PC-3 (cell line): Measurements from ENCODE around the gene GMDS. TPM values are rescaled to one million over a fixed set of nuclear protein-coding genes. Genes with fewer than 3 reads are reported as not detected.

Source experiments
- ATAC-seq: fragments of 200-7000 bp; cut with Tn5 transposase; 2 replicates; pipeline ENCODE4 v1.9.1; 2020; ENCODE audit warnings: mild to moderate bottlenecking, moderate library complexity
- BruUV-seq: library from RNA; stranded (reverse); fragments of 400-500 nt; replicated peaks from 2 replicates; lab custom pipeline; 2021; lab: Mats Ljungman, UMichigan
- CTCF ChIA-PET: fragments of 300-600 bp; sonication (Branson Sonifier 250); formaldehyde crosslinking; loops from one replicate; lab custom pipeline; 2022; ENCODE audit warnings: antibody characterized with exemption; lab: Charles Lee
- POLR2A ChIA-PET: fragments of 300-600 bp; sonication (Branson Sonifier 250); formaldehyde crosslinking; loops from one replicate; lab custom pipeline; 2022; ENCODE audit warnings: antibody characterized with exemption; ENCODE audit not compliant: unreplicated experiment; lab: Charles Lee
- DNase-seq: peaks from one replicate; pipeline ENCODE4 v3.0.0-alpha.2; 2015
- H2AFZ ChIP-seq: fragments of 300-600 bp; sonication (generic); 2 replicates; pipeline ENCODE4 v1.6.0; 2016; ENCODE audit warnings: antibody characterized with exemption, low read length
- H3F3A ChIP-seq: fragments of 300-600 bp; sonication (generic); one replicate; pipeline ENCODE4 v1.6.0; 2017; ENCODE audit warnings: antibody characterized with exemption, low read length, control low read depth, mild to moderate bottlenecking; ENCODE audit not compliant: unreplicated experiment
- H3K27ac ChIP-seq: fragments of 300-600 bp; sonication (generic); 2 replicates; pipeline ENCODE4 v1.5.1; 2016; ENCODE audit warnings: mild to moderate bottlenecking, low read length
- H3K27me3 ChIP-seq: fragments of 300-600 bp; sonication (generic); 2 replicates; pipeline ENCODE4 v1.6.1; 2016; ENCODE audit warnings: low read length, mixed read lengths
- H3K36me3 ChIP-seq: fragments of 300-600 bp; sonication (generic); 2 replicates; pipeline ENCODE4 v1.6.1; 2016; ENCODE audit warnings: low read depth, mixed run types, low read length, mixed read lengths
- H3K4me1 ChIP-seq: fragments of 300-600 bp; sonication (generic); 2 replicates; pipeline ENCODE4 v1.5.1; 2016; ENCODE audit warnings: low read length; ENCODE audit not compliant: insufficient read depth
- H3K4me2 ChIP-seq: fragments of 300-600 bp; sonication (generic); 2 replicates; pipeline ENCODE4 v1.6.0; 2016; ENCODE audit warnings: low read length
- H3K4me3 ChIP-seq: fragments of 300-600 bp; sonication (generic); 2 replicates; pipeline ENCODE4 v1.5.1; 2016; ENCODE audit warnings: mild to moderate bottlenecking, low read length, mixed read lengths
- H3K79me2 ChIP-seq: fragments of 300-600 bp; sonication (generic); 2 replicates; pipeline ENCODE4 v1.6.1; 2017; ENCODE audit warnings: low read length, mixed read lengths
- H3K9ac ChIP-seq: fragments of 300-600 bp; sonication (generic); 2 replicates; pipeline ENCODE4 v1.6.0; 2016; ENCODE audit warnings: mild to moderate bottlenecking, low read length
- H3K9me2 ChIP-seq: fragments of 300-600 bp; sonication (generic); replicated peaks from 2 replicates; pipeline ENCODE4 v1.6.1; 2016; ENCODE audit warnings: mixed run types, low read length, mixed read lengths
- H3K9me3 ChIP-seq: fragments of 300-600 bp; sonication (generic); 2 replicates; pipeline ENCODE4 v1.6.1; 2016; ENCODE audit warnings: low read length, mixed read lengths
- H4K20me1 ChIP-seq: fragments of 300-600 bp; sonication (generic); 2 replicates; pipeline ENCODE4 v1.6.1; 2016; ENCODE audit warnings: low read length, mixed read lengths
- EZH2 ChIP-seq: fragments of 300-600 bp; sonication (generic); IDR thresholded peaks from one replicate; pipeline ENCODE4 v1.6.1; 2017; ENCODE audit warnings: antibody characterized with exemption, mild to moderate bottlenecking, low read length; ENCODE audit not compliant: unreplicated experiment
- EZH2phosphoT487 ChIP-seq: fragments of 300-600 bp; sonication (generic); IDR thresholded peaks from 2 replicates; pipeline ENCODE4 v1.6.1; 2018; ENCODE audit warnings: mild to moderate bottlenecking, antibody characterized with exemption, low read length, borderline replicate concordance
- intact Hi-C: fragments of 100-400 bp; cut with micrococcal nuclease; formaldehyde crosslinking; loops from 2 replicates; pipeline ENCODE4 v1.9.0; 2023
- total RNA-seq: library from RNA; depleted of rRNA; stranded (reverse); fragments of >200 nt; gene quantifications from 2 replicates; pipeline ENCODE4 v1.2.3, GENCODE V29; 2014
- TF ChIP-seq, protein P1 (sequence below): fragments of 300-600 bp; sonication (generic); conservative IDR thresholded peaks from 2 replicates; pipeline ENCODE4 v1.5.1; 2017; ENCODE audit warnings: antibody characterized with exemption, low read depth, mild to moderate bottlenecking, low read length

The GMDS gene
- total RNA-seq, 1 experiment from 2014 or later: 18.3 TPM

DNA sequence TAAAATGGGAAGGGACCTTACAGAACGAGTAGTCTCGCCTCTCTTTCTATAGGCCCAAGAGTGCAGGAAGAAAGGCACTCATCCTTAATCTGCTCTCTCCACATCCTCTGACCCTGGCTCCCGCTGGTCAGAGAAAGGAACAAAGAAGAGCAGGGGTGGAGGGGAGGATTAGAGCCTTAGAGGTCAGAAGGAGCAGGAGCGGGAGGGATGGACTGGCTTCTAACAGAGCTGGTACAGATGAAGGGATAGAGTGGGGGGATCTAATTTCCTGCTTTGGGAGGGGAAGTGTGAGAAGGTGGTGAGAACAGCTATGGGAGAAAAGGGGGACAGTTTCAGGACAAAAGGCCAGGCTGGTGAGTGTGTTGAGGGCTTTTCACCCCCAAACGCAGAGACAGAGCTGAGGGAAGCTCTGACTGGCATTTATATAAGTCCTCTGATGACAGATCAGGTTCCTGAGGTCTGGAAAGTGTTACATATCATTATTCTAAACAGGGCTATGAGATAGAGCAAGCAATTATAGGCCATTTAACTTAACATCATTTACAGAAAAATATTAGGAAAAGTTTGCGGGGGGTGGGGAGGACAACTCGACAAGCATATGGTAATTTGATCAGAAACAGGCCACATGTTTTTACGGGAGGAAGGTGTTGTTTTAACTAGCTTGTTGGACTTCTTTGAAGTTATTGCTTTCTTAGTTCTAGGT lies 524.6 kb downstream of the GMDS start:
- H3K79me2 ChIP-seq: no peaks in the 10 kb centered on the region
- H3K9ac ChIP-seq: no peak overlapping the region
- H2AFZ ChIP-seq: no peak overlapping the region
- no peaks in the 10 kb centered on the region for H4K20me1 ChIP-seq
- intact Hi-C loops: loop anchor here (5.0 kb wide), 1 partner anchor 47 kb away; no protein-coding TSS in a partner anchor
- no peak overlapping the region for H3K4me3 ChIP-seq
- H3K9me2 ChIP-seq: no peaks in the 10 kb centered on the region
- no peak for TF ChIP-seq EZH2phosphoT487
- TF ChIP-seq EZH2: no peak
- TF ChIP-seq, protein P1, sequence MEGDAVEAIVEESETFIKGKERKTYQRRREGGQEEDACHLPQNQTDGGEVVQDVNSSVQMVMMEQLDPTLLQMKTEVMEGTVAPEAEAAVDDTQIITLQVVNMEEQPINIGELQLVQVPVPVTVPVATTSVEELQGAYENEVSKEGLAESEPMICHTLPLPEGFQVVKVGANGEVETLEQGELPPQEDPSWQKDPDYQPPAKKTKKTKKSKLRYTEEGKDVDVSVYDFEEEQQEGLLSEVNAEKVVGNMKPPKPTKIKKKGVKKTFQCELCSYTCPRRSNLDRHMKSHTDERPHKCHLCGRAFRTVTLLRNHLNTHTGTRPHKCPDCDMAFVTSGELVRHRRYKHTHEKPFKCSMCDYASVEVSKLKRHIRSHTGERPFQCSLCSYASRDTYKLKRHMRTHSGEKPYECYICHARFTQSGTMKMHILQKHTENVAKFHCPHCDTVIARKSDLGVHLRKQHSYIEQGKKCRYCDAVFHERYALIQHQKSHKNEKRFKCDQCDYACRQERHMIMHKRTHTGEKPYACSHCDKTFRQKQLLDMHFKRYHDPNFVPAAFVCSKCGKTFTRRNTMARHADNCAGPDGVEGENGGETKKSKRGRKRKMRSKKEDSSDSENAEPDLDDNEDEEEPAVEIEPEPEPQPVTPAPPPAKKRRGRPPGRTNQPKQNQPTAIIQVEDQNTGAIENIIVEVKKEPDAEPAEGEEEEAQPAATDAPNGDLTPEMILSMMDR: no peak
- H3K36me3 ChIP-seq: no peaks in the 10 kb centered on the region; the same call in 1 of the 2 replicates
- peaks cover 20% of the 10 kb centered on the region for H3K4me1 ChIP-seq
- CTCF ChIA-PET: no interaction called here
- no peaks in the 10 kb centered on the region for H3K9me3 ChIP-seq
- BruUV-seq: no TSS peak
- ATAC-seq (no peak), DNase-seq (no peak)
- H3K27ac ChIP-seq: no peak overlapping the region
- no peaks in the 10 kb centered on the region for H3F3A ChIP-seq
- POLR2A ChIA-PET: no interaction called here
- no peak overlapping the region for H3K4me2 ChIP-seq
- H3K27me3 ChIP-seq: no peaks in the 10 kb centered on the region

DNA sequence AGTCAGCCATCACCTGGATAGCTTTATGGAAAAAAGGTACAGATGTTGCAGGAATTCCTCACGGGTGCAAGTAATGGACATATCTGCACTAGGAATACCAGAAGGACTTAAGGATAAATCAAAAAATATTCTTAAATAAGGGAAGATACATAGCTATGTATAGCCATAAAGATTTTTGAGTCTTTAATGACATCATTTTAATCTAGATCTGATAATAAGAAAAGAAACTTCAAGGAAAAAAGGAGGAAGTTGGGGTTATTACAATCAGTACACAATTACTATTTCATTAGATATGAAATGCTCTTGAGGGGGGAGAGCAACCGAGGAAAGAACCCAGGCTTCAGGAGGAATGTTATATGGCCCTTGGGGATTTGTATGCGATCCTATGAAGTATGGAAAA lies 525.5 kb downstream of the GMDS start:
- intact Hi-C loops: loop anchor here (5.0 kb wide), 1 partner anchor 47 kb away; no protein-coding TSS in a partner anchor
- H3K79me2 ChIP-seq: no peaks in the 10 kb centered on the region
- no peak overlapping the region for H3K9ac ChIP-seq
- no peak for ATAC-seq
- no peak overlapping the region for H3K4me3 ChIP-seq
- CTCF ChIA-PET: no interaction called here
- no peaks in the 10 kb centered on the region for H3K36me3 ChIP-seq
- no peaks in the 10 kb centered on the region for H3K9me2 ChIP-seq
- H3K4me2 ChIP-seq: no peak overlapping the region
- H4K20me1 ChIP-seq: no peaks in the 10 kb centered on the region
- DNase-seq: no peak
- no peak overlapping the region for H2AFZ ChIP-seq
- no peaks in the 10 kb centered on the region for H3F3A ChIP-seq
- peaks cover 15% of the 10 kb centered on the region for H3K4me1 ChIP-seq
- H3K27ac ChIP-seq: no peak overlapping the region
- POLR2A ChIA-PET: interaction anchor here (0.6 kb wide), 1 partner anchor 19 kb away, joined by 3 read pairs; no protein-coding TSS in a partner anchor
- TF ChIP-seq EZH2phosphoT487 (no peak), EZH2 (no peak)
- TF ChIP-seq, protein P1: no peak
- no peaks in the 10 kb centered on the region for H3K27me3 ChIP-seq
- no peaks in the 10 kb centered on the region for H3K9me3 ChIP-seq
- no TSS peak for BruUV-seq

DNA sequence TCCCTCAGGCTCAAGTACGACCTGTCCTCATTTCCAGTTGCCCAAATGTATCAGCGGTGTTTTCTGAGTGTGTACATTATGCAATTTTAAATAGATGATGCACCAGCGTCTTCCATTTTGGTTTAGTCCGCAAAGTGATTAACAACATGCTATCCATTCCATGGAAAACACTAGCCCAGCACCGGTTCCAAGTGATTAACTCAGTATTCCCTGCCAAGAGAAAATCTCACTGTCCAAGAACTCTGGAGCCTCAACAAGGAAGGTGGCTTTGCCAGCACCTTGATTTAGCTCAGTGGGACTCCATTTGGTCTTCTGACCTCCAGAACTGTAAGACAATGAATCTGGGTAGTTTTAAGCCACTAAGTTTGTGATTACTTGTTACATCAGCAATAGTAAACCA lies 528.5 kb downstream of the GMDS start:
- ATAC-seq (no peak), DNase-seq (no peak)
- Histone ChIP-seq H3K4me2 (no peak overlapping the region), H4K20me1 (no peaks in the 10 kb centered on the region), H3K27ac (no peak overlapping the region), H3K27me3 (no peaks in the 10 kb centered on the region), H3K9me3 (no peaks in the 10 kb centered on the region), H3K4me3 (no peak overlapping the region), H3K36me3 (no peaks in the 10 kb centered on the region), H2AFZ (no peak overlapping the region), H3K9ac (no peak overlapping the region), H3F3A (no peaks in the 10 kb centered on the region), H3K4me1 (no peaks in the 10 kb centered on the region), H3K79me2 (no peaks in the 10 kb centered on the region), H3K9me2 (no peaks in the 10 kb centered on the region)
- no peak for TF ChIP-seq EZH2phosphoT487
- no peak for TF ChIP-seq EZH2
- TF ChIP-seq, protein P1: no peak
- no TSS peak for BruUV-seq
- intact Hi-C loops: no loop called here
- ChIA-PET CTCF (no interaction called here), POLR2A (no interaction called here)
